RPMI8226 (cell line): ENCODE data around the gene PSME3IP1.
"Not testable (repeated sequence)": the region's sequence is repeated elsewhere in the genome, so short reads cannot be mapped to it uniquely, and the experiment has no call there.

Experiments
- DNase-seq: peaks from one replicate; pipeline ENCODE4 v3.0.0-alpha.2; 2015

Gene PSME3IP1, protein sequence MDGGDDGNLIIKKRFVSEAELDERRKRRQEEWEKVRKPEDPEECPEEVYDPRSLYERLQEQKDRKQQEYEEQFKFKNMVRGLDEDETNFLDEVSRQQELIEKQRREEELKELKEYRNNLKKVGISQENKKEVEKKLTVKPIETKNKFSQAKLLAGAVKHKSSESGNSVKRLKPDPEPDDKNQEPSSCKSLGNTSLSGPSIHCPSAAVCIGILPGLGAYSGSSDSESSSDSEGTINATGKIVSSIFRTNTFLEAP

DNA sequence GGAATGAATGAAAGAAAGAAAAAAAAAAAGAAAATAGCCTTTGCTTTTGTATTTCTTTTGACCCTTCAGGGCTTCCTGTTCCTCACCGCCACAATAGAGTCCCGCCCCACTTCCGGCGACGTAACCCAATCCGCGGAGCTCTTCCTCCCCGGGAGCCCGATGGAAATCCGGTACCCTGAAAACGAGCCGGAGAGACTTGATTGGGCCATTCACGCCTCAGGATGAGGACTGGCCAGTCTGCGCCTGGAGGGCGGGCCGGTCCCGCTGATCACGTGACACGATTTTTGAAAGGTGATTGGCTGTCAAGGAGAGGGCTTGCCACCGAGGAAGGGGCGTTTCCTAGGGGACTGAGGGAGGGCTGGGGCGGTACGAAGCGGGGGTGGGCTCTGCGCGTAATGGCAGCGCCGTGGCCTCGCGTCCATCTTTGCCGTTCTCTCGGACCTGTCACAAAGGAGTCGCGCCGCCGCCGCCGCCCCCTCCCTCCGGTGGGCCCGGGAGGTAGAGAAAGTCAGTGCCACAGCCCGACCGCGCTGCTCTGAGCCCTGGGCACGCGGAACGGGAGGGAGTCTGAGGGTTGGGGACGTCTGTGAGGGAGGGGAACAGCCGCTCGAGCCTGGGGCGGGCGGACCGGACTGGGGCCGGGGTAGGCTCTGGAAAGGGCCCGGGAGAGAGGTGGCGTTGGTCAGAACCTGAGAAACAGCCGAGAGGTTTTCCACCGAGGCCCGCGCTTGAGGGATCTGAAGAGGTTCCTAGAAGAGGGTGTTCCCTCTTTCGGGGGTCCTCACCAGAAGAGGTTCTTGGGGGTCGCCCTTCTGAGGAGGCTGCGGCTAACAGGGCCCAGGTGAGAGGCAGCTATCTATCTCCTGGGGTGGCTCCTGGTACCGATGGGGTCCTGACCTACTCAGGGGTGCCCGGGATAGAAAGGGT lies at the start of gene PSME3IP1, which contains the start of gene RSPRY1:
TSS of gene PSME3IP1 (minus strand) at position 95 of the 927 bp plus-strand sequence. CDS start 12,185 bp downstream, outside the sequence.
TSS of gene RSPRY1 (plus strand) at position 385 of the 927 bp plus-strand sequence. CDS start 18,330 bp downstream, outside the sequence.
- peak; percentile 100 for DNase-seq

DNA sequence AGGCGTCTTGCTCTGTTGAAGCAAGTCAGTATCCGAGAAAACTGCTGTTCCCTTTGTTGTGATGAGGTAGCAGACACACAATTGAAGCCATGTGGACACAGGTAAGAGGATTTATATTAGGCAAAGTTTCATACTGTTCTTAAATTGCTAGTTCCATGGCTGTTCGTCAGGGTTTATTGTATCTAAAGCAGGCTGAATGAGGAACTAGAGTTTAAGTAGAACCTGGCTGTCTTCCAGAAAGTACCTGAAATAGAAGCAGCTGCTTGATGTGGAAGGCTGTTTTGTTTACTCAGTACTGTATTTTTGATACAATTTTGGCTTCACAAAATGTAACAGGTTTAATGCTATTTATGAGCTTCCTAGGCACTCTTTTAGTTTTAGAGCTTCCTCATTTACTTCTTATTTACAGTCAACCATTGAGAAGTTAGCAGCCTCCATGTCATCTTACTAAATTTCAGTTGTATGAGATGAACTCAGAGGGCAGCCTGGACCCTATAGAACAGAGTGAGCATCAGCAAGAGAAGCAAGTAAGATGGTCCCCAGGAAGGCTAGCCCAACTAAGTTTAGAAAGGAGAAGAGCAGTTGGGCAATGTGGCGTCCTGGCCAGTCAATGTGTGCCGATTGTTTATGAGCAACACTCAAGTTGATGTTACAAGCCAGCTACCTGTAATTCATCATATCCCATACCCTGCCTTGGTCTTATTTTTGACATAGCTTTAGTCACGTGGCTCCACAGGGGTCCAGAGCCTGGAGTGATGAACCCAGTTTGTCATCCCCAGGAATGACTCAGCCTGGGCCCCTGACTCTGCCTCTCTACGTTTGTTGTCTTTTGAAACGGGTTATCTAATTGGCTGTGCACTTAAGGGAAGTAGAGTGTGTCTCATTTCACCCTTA lies 49.5 kb upstream of the PSME3IP1 start:
- peak; percentile 93 for DNase-seq

DNA sequence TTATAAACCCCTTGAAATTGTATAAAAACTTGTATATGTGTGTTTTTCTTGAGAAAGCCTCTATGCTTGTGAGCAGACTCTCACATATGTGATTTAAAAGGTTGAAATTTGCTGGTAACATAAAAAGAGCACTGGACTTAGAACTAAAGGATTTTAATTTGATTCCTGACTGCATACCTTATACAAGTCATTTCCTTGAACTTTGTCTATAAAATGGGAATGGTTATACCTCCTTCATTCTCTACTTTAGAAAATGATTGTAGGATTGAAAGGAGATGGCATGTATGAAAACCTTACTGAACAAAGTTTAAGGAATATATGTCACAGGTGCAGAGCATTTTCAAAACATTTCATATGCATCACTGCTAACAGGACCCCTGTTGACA lies 48.9 kb upstream of the PSME3IP1 start:
- DNase-seq, result no peak

GRCh38 chr16:57233944-57234706 lies 48.3 kb upstream of the PSME3IP1 start:
- no peak for DNase-seq

DNA sequence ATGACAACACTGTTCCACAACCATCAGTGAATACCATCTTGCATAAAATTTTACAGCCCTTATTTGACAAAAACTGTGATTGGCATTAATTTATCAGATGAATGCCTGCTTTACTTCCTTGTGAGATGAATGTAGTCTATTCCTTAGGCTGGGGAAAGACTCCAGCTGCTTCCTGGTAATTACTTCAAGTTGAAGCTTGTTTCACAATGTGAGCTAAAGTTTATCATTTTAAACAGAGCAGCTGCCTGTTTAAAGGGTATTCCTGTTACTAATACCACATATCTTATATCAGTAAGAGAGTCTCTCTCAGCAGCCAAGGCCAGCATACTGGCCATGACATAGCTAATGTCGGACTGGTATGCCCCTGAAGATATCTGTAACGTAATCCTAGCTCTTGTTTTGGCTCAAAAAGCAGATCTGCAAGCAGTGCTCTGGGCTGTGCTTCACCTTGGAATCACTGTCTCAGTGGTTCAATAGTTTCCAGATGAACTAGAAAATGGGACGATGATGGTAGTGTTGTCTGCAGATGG lies 46.0 kb upstream of the PSME3IP1 start:
- DNase-seq, result no peak

DNA sequence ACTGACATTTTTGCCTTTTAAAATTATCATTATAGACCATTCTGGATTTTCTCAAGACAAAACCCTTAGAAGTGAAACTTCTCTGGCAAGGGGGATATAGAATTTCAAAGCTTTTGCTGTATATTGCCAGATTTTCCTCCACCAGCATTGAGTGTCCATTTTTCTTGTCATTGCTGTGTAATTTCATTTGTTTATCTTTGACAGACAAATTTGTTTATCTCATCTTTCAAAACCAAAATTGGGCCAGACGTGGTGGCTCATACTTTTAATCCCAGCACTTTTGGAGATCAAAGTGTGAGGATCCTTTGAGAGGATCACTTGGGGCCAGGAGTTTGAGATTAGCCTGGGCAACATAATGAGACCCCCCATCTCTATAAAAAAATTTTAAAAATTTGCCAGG lies 43.2 kb upstream of the PSME3IP1 start:
- no peak for DNase-seq

DNA sequence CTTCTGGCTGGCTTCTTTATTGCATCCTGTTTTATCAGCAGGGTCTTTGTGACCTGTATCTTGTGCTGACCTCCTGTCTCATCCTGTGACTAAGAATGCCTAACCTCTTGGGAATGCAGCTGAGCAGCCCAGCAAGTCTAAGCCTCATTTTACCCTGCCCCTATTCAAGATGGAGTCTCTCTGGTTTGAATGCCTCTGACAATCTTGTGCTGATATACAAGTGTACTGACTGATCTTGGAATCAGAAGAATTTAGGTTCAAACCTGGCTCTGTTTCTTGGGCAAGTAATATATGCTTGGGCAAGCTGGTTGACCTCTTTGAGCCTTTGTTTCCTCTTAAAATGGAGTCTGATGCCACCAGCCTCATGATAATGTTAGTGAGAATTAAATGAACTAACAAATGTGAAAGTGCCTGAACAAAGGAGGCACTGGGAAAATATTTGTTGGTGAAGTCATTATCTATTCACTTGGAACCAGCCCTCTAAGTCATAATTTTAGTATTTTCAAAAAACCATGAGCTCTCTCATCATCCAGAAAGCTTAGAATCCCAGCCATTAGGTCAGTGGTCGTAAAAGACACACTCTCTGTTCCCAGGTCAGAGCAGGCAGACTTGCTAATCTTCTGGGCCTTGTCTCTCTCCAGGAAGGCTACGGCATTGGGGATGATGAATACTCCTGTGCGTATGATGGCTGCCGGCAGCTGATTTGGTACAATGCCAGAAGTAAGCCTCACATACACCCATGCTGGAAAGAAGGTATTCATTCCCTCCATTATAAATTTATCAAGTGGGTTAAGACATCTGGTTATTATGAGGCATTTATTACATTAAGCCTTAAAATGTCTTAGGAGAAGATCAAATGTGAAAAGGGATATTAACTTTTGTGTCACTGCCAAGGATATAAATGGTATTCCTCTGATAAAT lies 41.1 kb upstream of the PSME3IP1 start:
- no peak for DNase-seq

DNA sequence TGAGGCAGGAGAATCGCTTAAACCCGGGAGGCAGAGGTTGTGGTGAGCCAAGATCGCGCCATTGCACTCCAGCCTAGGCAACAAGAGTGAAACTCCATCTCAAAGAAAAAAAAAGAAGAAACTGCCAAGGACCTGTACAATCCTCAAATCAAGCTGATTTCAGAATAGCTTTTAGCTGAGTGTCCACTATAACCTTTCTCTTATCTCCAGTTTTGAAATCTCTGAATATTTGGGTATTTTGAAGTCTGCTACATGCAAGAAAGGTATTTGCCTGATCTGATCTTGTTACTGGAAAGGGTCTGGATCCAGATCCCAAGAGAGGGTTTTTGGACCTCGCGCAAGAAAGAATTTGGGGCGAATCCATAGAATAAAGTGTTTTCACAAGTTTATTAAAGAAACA lies 40.1 kb upstream of the PSME3IP1 start:
- DNase-seq, result no peak

- DNase-seq, result no peak
Measured at GRCh38 chr16:57224651-57225335, 39.0 kb upstream of the PSME3IP1 start.

GRCh38 chr16:57223057-57223456 lies 37.2 kb upstream of the PSME3IP1 start:
- no peak for DNase-seq

- DNase-seq, result no peak
Measured at GRCh38 chr16:57216968-57217367, 31.1 kb upstream of the PSME3IP1 start.

GRCh38 chr16:57213462-57213861 lies 27.6 kb upstream of the PSME3IP1 start:
- DNase-seq, result no peak

DNA sequence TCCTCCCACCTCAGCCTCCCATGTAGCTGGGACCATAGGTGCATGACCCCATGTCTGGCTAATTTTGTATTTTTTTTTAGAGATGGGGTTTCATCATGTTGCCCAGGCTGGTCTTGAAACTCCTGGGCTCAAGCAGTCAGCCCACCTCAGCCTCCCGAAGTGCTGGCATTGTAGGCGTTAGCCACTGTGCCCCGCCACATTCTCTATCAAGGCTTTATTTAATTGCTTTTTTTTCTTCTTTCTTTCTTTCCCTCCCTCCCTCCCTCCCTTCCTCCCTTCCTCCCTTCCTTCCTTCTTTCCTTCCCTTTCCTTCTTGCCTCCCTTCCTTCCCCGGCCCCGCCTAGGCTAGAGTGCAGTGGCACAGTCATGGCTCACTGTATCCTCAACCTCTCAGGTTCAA lies 23.9 kb upstream of the PSME3IP1 start:
- DNase-seq, result no peak

DNA sequence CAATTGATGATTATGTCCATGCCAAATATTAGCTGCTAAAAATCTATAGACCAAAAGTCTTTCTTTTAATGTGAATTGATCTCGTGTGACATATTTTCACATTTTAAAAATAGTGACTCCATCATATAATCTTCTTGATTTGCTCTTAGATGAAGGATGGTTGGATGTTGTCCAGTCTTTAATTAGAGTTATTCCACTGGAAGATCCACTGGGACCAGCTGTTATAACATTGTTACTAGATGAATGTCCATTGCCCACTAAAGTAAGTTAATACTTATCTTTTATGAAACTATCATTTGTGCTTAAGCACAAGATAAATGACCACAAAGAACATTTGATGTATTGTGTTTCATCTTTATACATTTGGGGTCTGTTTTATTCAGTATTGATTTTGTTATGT lies 23.1 kb upstream of the PSME3IP1 start:
- DNase-seq, result no peak

GRCh38 chr16:57204675-57205074 lies 18.8 kb upstream of the PSME3IP1 start:
- no peak for DNase-seq

GRCh38 chr16:57203451-57203850 lies 17.6 kb upstream of the PSME3IP1 start:
- no peak for DNase-seq

DNA sequence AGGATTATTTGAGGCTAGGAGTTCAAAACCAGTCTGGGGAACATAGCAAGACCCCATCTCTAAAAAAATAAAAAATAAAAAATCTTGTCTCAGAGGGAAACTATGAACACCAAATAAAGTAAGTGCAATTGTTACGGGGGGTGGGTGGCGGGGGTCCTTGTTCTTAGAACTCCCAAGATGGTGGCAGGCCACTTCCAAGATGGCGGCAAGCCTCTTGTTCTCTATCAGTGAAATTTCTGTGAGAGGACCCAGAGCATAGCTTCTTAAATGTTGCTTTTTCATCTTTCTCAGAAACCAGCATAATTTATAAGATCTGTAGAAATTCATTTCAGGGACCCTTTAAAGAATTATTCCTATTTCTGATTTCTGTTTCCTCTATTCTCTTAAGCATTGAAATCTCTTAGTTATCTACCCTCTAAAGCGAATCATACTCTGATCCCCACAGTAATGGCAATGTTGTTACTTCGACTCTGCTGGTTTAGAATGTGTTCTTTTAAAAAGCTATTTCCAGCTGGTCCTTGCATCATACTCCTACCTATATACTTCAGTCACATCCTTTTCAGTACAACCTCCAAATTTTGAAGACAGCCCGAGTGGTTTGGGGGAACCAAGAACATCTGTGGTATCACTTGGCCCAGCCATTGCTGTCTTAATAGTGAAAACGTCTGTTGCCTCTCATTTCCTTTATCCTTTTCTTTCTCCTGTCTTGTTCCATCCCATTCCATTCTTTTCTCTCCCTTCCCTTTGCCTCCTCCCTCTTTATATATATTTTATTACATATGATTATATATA lies 16.5 kb upstream of the PSME3IP1 start:
- no peak for DNase-seq

DNA sequence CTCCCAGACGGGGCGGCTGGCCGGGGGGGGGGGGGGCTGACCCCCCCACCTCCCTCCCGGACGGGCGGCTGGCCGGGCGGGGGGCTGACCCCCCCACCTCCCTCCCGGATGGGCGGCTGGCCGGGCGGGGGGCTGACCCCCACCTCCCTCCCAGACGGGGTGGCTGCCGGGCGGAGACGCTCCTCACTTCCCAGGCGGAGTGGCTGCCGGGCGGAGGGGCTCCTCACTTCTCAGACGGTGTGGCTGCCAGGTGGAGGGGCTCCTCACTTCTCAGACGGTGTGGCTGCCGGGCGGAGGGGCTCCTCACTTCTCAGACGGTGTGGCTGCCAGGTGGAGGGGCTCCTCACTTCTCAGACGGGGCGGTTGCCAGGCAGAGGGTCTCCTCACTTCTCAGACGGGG lies 15.1 kb upstream of the PSME3IP1 start:
- not testable (repeated sequence) for DNase-seq

GRCh38 chr16:57200321-57200720 lies 14.5 kb upstream of the PSME3IP1 start:
- not testable (repeated sequence) for DNase-seq
